Measurements from ENCODE around the gene MAU2. TPM values are rescaled to one million over a fixed set of nuclear protein-coding genes. Genes with fewer than 3 reads are reported as not detected.
"Not testable (repeated sequence)": the region's sequence is repeated elsewhere in the genome, so short reads cannot be mapped to it uniquely, and the experiment has no call there.

MAU2 gene
- total and polyA plus RNA-seq, 2 of the 8 experiments (the other 6 are each of a cell fraction or from before 2014, with no cell fraction given) = 32.0 to 40.8 TPM

GRCh38 chr19:19389683-19390082, 69.1 kb downstream of the MAU2 start:
- H3K4me1 ChIP-seq (replicated peaks in 1 of 4; ENCODE audit: control insufficient read depth in 3 of 4, insufficient read depth in 4 of 4, low read length in 3 of 4); DNase-seq (ENCODE audit: low read depth in 1 of 2, low spot score in 2 of 2); H3K79me1 ChIP-seq (ENCODE audit: low read depth, low read length); H4K20me1 ChIP-seq (replicated peaks in 1 of 2; ENCODE audit: control insufficient read depth in 1 of 2, insufficient read depth in 2 of 2, low read length in 2 of 2); H2BK12ac ChIP-seq (ENCODE audit: low read depth, low read length); H3K9me3 ChIP-seq (ENCODE audit: insufficient read depth in 2 of 2, low read depth in 1 of 2, low read length in 1 of 2); H3K9ac ChIP-seq (replicated peaks in 1 of 4; ENCODE audit: extremely low read depth in 1 of 4, low read depth in 3 of 4, low read length in 3 of 4); H3K27ac ChIP-seq (ENCODE audit: low read depth, low read length); H2BK15ac ChIP-seq (ENCODE audit: low read length); H4K5ac ChIP-seq (ENCODE audit: insufficient read length, low read depth, low read length); FAIRE-seq; H3K4me3 ChIP-seq (ENCODE audit: extremely low read depth in 1 of 4, insufficient read depth in 2 of 4, low read depth in 3 of 4, low read length in 4 of 4); H3K56ac ChIP-seq (replicated peaks; ENCODE audit: insufficient read length, low read depth, low read length); H2BK120ac ChIP-seq (replicated peaks; ENCODE audit: low read depth, low read length); H2AK5ac ChIP-seq (ENCODE audit: low read depth, low read length); H3K27me3 ChIP-seq (replicated peaks in 1 of 4; ENCODE audit: control insufficient read depth in 3 of 4, extremely low read depth in 1 of 4, insufficient read depth in 3 of 4, low read length in 3 of 4); H3K18ac ChIP-seq (ENCODE audit: extremely low read depth, low read length); H3K23me2 ChIP-seq (ENCODE audit: low read depth, low read length); H3K36me3 ChIP-seq (ENCODE audit: control insufficient read depth in 2 of 4, insufficient read depth in 4 of 4, low read length in 3 of 4); H3K4ac ChIP-seq (replicated peaks; ENCODE audit: insufficient read length, low read depth, low read length); H3K4me2 ChIP-seq (ENCODE audit: insufficient read depth in 1 of 2, low read depth in 2 of 2, low read length in 2 of 2); H4K8ac ChIP-seq (ENCODE audit: extremely low read depth, insufficient read depth, low read length); H3K23ac ChIP-seq (ENCODE audit: insufficient read length); H4K91ac ChIP-seq (replicated peaks; ENCODE audit: insufficient read length, low read length); H2BK20ac ChIP-seq (ENCODE audit: low read length); H2AFZ ChIP-seq (ENCODE audit: low read length); H3K14ac ChIP-seq (ENCODE audit: insufficient read length): not testable (repeated sequence)
- POLR2A ChIA-PET (ENCODE audit: partially characterized antibody) = interaction anchor here (0.7 to 2.0 kb wide), 7 partner anchors 13 to 127 kb away, joined by 3 to 11 read pairs (median 4); partner anchors contain the start of genes GATAD2A and NDUFA13
- 89% methylated on average over 12 of the region's 12 CpGs; no CpG with 5 or more reads in 1 of the 2 experiments for WGBS, 2 experiments (ENCODE audit: extremely low coverage in 1 of 2, insufficient coverage in 1 of 2, insufficient read length in 1 of 2, insufficient replicate concordance in 2 of 2, low coverage in 1 of 2, low lambda C conversion rate in 2 of 2, missing lambda C conversion rate in 1 of 2)
- Histone ChIP-seq H3K79me2 (ENCODE audit: control insufficient read depth in 1 of 2, insufficient read depth in 2 of 2, low read length in 2 of 2) (peaks cover 0 to 41% of the 10 kb centered on the region in 2 experiments; a peak in 3 of 4 replicates), H2BK5ac (ENCODE audit: low read depth, low read length) (0 out of 2 replicates have a peak overlapping the region, but pooled peaks have one; percentile 61)
- CTCF ChIA-PET (ENCODE audit: partially characterized antibody) = interaction anchor here (1.4 to 1.8 kb wide), 6 partner anchors 10 to 86 kb away, joined by 3 to 5 read pairs (median 4); no protein-coding TSS in a partner anchor

- not testable (repeated sequence) for FAIRE-seq; H3K36me3 ChIP-seq (ENCODE audit: control insufficient read depth in 2 of 4, insufficient read depth in 4 of 4, low read length in 3 of 4); H4K91ac ChIP-seq (replicated peaks; ENCODE audit: insufficient read length, low read length); H3K79me1 ChIP-seq (ENCODE audit: low read depth, low read length); H2BK20ac ChIP-seq (ENCODE audit: low read length); H3K27me3 ChIP-seq (replicated peaks in 1 of 4; ENCODE audit: control insufficient read depth in 3 of 4, extremely low read depth in 1 of 4, insufficient read depth in 3 of 4, low read length in 3 of 4); H3K14ac ChIP-seq (ENCODE audit: insufficient read length); H2BK120ac ChIP-seq (replicated peaks; ENCODE audit: low read depth, low read length); DNase-seq (ENCODE audit: low read depth in 1 of 2, low spot score in 2 of 2); H3K27ac ChIP-seq (ENCODE audit: low read depth, low read length); H2AFZ ChIP-seq (ENCODE audit: low read length); H2BK15ac ChIP-seq (ENCODE audit: low read length); H3K23ac ChIP-seq (ENCODE audit: insufficient read length); H3K9ac ChIP-seq (replicated peaks in 1 of 4; ENCODE audit: extremely low read depth in 1 of 4, low read depth in 3 of 4, low read length in 3 of 4); H2AK5ac ChIP-seq (ENCODE audit: low read depth, low read length); H3K56ac ChIP-seq (replicated peaks; ENCODE audit: insufficient read length, low read depth, low read length); H3K23me2 ChIP-seq (ENCODE audit: low read depth, low read length); H3K4me3 ChIP-seq (ENCODE audit: extremely low read depth in 1 of 4, insufficient read depth in 2 of 4, low read depth in 3 of 4, low read length in 4 of 4); H4K5ac ChIP-seq (ENCODE audit: insufficient read length, low read depth, low read length); H3K4me2 ChIP-seq (ENCODE audit: insufficient read depth in 1 of 2, low read depth in 2 of 2, low read length in 2 of 2); H3K4ac ChIP-seq (replicated peaks; ENCODE audit: insufficient read length, low read depth, low read length); H4K20me1 ChIP-seq (replicated peaks in 1 of 2; ENCODE audit: control insufficient read depth in 1 of 2, insufficient read depth in 2 of 2, low read length in 2 of 2); H3K4me1 ChIP-seq (replicated peaks in 1 of 4; ENCODE audit: control insufficient read depth in 3 of 4, insufficient read depth in 4 of 4, low read length in 3 of 4); H3K18ac ChIP-seq (ENCODE audit: extremely low read depth, low read length); H4K8ac ChIP-seq (ENCODE audit: extremely low read depth, insufficient read depth, low read length); H3K9me3 ChIP-seq (ENCODE audit: insufficient read depth in 2 of 2, low read depth in 1 of 2, low read length in 1 of 2); H2BK12ac ChIP-seq (ENCODE audit: low read depth, low read length)
- Histone ChIP-seq H3K79me2 (ENCODE audit: control insufficient read depth in 1 of 2, insufficient read depth in 2 of 2, low read length in 2 of 2) (peaks cover 0 to 30% of the 10 kb centered on the region in 2 experiments; a peak in 3 of 4 replicates), H2BK5ac (ENCODE audit: low read depth, low read length) (peak overlapping the region; percentile 52; the same call in 1 of the 2 replicates)
- WGBS, 2 experiments (ENCODE audit: extremely low coverage in 1 of 2, insufficient coverage in 1 of 2, insufficient read length in 1 of 2, insufficient replicate concordance in 2 of 2, low coverage in 1 of 2, low lambda C conversion rate in 2 of 2, missing lambda C conversion rate in 1 of 2) = 85% methylated on average over 7 of the region's 7 CpGs; no CpG with 5 or more reads in 1 of the 2 experiments
- ChIA-PET CTCF (ENCODE audit: partially characterized antibody) (interaction anchor here (1.1 to 1.7 kb wide), 4 partner anchors 11 to 30 kb away, joined by 3 to 14 read pairs (median 6); partner anchors contain the start of gene GATAD2A), POLR2A (ENCODE audit: partially characterized antibody) (interaction anchor here (1.1 to 7.8 kb wide), 5 partner anchors 10 to 92 kb away, joined by 3 to 63 read pairs (median 5); partner anchors contain the start of gene GATAD2A)
Measured at GRCh38 chr19:19394333-19394732, 73.7 kb downstream of the MAU2 start.
